GM21737 (cell line): ENCODE data around the gene EYA2.
"Not testable (repeated sequence)": the region's sequence is repeated elsewhere in the genome, so short reads cannot be mapped to it uniquely, and the experiment has no call there.

Experiments used
- ATAC-seq: cut with Tn5 transposase; IDR thresholded peaks from one replicate; pipeline ENCODE4 v1.9.1; 2021; ENCODE audit warnings: mild to moderate bottlenecking, moderate library complexity; ENCODE audit not compliant: unreplicated experiment

Gene EYA2

DNA sequence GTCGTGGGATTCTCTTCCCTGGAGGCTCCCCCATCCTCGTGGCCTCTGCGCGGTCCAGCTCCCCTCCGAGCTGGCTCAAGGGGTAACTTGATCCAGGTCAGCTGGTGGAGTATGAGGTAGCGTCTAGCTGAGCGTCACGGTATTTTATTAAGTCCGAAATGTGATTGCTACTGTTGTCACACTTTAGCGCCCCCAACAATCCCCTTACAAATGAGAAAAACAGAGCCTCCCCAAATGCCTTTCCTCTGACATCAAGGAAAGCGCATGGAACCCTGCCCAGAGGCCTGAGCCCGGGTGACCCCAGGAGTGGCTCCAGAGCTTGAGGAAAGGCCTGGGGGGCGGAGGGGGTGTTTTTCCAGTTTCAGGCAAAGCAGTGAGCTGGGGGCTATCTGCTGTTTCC is 269.5 kb downstream of the EYA2 start:
- no peak for ATAC-seq

DNA sequence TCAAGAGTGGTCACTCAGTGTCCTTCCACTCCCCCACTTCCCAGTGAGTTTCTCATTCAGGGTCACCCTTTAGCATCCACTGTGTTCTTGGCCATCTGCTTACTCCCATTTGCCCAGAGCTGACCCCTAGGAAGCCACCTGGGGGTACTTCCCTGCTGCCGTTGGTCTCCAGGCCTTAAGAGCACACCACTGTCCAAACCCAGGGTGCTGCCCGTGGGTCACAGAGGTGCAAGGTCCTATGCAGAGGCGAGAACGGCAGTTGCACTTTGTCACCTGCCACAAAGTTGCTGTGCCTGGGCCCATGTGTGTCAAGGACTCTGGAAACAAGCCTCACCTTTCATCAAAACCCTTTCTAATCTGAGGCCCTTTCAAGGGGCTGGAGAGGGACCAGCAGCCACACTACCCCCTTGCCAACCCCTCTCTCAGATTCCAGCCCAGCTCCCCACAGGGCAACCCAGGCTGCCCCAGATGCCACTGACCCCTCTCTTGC is 270.8 kb downstream of the EYA2 start:
- ATAC-seq = no peak

DNA sequence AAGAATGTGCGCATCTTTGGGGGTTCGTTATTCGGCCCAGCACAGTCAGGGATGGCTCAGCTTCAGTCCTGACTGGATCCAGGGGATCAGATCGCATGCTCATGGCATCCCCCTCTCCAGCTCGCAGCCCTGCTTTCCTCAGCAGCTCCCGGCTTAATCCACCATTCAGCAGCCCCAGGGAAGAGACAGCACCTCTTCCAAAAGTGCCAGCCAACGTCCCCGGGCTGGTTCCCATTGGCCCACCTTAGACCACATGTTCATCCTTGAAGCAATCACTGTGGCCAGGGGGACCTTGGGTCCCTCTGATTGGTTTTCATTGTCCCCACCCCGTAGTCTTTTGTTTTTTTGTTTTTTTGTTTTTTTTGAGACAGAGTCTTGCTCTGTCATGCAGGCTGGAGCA is 273.2 kb downstream of the EYA2 start:
- no peak for ATAC-seq

DNA sequence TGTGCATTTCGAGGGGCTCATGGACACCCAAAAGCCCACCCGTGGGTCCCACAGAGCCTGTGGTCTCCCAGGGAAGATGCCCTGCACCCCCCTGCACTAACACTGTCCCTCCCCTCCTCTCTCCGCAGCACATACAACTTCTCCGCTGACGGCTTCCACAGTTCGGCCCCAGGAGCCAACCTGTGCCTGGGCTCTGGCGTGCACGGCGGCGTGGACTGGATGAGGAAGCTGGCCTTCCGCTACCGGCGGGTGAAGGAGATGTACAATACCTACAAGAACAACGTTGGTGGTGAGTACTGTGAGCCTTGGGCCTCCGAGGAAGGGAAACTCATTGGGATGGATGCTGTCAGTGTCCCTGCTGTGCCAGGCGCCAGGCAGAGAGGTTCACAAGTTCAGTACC is 277.9 kb downstream of the EYA2 start:
- ATAC-seq = no peak

DNA sequence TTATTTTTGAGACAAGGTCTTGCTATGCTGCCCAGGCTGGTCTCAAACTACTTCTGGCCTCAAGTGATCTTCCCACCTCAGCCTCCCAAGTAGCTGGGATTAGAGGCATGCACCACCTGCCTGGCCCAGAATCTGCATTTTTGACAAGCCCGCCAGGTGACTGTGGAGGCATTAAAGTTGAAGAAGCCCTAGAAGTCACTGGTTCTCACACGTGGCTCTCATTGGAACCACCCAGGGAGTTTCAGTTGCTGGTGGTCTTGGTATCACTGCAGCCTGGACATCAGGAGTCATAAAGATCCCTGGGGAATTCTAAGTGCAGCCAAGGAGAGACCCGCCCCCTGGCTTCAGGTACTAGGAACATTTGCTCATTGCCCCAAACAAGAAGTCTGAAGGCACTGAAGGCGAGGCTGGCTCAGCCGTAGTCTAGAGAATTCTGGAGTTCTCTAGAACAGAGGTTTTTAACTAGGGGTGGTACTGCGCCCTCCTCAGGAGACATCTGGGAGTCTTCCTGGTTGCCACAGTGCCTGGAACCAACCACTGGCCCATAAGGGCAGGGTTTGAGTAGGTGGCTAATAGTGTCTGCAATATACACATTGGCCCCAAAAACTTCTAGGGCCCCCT is 279.1 kb downstream of the EYA2 start:
- ATAC-seq = no peak

DNA sequence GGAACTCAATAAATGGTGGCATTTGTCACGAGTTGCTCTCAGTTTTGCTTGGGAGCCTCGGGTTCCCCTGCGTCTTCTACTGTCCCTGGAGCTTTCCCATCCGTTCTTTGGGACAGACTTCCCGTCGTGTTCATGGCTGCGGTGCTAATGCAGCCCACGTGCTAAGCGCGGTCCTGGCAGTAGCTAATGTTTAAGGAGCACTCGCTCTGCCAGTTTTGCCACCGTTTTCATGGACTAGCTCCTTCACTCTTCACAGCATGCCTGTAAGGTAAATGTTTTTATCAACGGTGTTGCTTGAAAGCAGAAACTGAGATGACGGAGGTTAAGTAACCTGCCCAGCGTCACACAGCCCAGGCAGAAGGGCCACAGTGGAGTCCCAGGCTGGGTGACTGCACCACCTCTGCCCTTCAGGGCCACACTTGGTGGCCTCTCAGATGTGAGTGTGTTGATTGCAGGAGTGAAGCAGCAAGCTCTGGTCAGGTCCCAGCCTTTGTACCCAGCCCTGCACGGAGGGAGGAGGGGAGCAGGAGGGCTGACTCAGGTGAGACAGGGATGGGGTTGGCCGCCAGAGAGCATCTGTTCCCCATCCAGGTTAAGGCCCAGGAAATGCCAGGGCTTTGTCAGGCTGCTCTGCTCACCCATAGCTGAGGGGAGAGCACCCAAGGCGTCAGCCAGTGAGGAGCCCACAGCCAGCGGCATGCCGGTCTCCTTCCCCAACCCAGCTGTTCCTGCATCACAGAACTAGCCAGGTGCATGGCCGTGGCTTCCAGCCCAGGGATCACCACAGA is 280.0 kb downstream of the EYA2 start:
- ATAC-seq = no peak

DNA sequence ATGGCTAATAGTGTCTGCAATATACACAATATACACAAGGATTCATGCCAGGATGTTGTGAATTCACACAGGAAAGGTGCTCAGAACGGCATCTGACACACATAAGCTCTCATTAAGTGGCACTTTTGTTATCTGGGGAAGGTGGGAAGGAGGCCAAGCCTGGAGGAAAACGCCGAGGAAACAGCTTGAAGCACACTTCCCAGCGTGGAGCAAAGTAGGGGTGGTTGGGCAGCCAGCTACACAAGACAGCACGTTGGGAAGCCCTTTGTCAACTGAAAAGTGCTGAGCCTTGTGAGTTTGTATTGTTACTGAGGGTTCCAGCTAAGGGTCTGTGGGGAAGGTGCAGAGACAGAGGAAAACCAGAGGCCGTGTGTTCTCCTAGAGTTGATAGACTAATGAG is 280.9 kb downstream of the EYA2 start:
- ATAC-seq = no peak

DNA sequence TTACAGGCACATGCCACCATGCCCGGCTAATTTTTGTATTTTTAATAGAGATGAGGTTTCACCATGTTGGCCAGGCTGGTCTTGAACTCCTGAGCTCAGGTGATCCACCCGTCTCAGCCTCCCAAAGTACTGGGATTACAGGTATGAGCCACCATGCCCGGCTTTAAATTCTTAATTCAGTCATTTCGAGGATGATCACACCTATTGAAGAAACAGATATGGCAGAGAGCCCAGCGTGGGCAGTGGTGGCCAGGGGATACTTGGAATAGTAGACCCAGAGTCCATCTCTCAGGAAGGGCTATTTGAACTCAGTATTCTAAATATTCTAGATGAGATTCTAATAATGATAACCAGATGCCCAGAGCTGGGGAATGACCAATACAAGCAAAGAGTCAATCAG is 281.6 kb downstream of the EYA2 start:
- ATAC-seq = not testable (repeated sequence)

DNA sequence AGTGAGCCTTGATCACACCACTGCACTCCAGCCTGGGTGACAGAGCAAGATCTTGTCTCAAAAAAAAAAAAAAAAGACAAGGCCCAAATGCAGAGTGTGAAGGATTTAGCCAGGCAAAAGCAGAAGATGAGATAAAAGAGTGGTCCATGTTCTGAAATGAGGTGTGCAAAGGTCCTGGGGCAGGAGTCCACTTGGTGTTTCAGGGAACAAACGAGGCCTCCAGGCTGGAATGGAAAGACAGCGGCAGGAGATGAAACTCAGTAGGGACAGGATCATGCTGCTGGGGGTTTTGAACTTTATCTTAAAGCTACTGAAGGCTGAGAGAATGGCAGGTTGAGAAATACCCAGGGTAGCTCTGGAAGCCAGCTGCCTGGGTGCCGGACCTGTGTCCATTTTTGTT is 283.6 kb downstream of the EYA2 start:
- ATAC-seq = no peak

DNA sequence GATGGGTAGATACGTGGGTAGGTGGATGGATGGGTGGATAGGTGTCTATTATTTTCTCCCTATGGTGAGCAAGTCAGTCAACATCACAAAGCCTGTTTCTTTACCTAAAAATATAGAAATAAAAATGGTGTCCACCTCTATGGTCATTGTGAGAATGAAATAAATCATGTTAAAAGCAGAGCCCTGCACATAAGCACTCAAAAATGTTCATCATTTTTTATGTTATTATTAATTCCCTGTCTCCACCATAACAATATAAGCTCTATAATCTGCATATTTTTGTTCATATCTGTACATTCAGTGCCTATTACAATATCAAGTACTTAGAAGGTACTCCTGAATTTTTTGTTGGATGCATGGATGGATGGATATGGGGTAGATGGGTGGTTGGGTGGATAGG is 284.2 kb downstream of the EYA2 start:
- ATAC-seq = no peak

DNA sequence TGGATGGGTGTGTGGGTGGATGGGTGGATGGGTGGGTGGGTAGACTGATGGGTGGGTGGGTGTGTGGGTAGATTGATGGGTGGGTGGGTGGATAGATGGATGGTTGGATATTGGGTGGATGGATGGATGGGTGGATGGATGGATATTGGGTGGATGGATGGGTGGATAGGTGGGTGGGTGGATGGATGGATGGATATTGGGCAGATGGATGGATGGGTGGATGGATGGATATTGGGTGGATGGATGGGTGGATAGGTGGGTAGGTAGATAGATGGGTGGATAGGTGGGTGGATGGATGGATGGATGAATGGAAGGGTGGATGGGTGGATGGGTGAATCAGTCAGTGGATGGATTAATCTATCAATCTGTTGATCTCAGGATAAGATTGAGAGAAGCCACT is 284.6 kb downstream of the EYA2 start:
- ATAC-seq = no peak

DNA sequence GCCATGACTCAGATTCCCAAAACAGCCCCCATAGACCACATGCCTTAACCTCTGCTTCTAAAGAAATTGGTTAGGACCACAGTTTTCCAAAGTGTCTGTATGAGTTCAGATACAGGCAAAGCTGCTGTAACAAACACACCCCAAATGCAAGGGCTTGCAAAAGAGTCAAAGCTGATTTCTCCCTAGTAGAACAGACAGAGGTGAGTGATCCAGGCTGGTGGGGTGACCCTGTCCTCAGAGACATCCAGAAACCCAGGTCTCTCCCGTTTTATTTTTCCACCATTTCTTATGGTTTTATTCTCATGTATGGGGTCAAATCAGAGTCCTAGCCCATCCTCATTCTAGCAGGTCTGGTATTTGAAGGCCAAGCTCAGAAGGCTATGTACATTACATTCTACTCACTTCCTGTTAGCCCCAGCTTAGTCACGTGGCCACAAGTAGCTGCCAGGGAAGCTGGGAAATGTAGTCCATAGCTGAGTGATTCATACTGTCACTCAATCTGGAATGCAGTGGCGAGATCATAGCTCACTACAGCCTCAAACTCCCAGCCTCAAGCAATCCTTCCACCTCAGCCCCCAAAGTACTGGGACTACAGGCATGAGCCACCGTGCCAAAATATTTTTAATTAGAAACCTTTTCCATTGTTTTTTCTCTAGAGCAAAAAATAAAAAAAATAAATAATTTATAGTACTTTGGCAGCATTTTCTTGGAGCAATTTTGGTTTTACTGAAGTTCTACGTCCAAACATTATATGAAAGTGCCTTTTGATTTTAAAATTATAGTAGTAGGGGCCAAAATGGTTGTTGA is 286.6 kb downstream of the EYA2 start:
- ATAC-seq = no peak

DNA sequence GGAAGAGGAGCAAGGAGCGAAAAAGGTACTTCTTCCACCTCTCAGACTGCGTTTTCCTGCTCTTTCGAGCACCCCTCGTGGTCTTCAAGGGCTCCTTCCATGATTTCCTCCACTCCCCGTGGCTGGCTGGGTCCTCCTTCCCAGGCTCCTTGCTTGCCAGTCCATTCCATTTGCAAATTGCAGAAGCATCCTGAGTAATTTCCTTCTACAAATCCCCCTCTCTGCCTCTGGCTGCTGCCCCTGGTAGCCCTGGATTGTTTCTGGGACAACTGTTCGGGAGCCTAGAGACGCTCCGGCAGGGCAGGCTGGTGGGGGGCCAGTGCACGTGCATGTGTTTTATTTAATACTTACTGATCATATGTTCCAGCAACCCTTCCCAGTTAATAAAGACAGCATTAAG is 288.7 kb downstream of the EYA2 start:
- no peak for ATAC-seq

DNA sequence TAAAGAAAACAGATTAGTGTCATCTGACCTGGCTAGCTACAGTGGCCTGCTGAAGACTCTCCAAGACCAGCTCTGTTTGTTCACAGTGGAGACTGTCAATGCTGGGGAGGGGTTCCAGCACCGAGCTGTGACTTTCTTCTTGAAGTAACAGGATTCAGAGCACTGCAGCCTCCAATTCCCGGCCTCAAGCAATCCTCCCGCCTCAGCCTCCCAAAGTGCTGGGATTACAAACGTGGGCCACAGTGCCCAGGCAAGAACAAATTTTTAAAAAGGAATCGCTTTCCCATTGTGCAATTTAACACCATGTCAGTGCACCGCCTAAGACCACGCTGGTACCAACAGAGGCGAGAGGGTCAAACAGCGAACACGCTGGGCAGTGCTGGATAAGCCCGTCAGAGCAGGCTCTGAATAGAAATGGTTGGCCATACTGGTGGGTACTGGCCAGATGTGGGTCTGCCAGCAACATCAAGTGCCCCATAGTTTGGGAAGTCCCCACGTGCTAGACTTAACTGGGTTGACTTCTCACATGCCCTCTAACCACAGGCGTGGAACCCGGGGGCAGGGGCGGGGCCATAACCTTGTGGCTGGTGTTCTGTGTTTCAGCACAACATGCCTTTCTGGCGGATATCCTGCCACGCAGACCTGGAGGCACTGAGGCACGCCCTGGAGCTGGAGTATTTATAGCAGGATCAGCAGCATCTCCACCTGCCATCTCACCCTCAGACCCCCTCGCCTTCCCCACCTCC is 293.0 kb downstream of the EYA2 start:
- ATAC-seq = no peak

DNA sequence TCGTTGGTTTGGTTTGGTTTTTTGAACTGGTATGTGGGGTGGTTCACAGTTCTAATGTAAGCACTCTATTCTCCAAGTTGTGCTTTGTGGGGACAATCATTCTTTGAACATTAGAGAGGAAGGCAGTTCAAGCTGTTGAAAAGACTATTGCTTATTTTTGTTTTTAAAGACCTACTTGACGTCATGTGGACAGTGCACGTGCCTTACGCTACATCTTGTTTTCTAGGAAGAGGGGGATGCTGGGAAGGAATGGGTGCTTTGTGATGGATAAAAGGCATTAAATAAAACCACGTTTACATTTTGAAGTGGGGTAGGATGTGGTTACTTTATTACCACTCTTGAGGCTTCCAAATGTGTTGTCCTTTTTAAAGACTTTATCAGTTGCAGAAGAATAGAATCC is 293.9 kb downstream of the EYA2 start:
- no peak for ATAC-seq

DNA sequence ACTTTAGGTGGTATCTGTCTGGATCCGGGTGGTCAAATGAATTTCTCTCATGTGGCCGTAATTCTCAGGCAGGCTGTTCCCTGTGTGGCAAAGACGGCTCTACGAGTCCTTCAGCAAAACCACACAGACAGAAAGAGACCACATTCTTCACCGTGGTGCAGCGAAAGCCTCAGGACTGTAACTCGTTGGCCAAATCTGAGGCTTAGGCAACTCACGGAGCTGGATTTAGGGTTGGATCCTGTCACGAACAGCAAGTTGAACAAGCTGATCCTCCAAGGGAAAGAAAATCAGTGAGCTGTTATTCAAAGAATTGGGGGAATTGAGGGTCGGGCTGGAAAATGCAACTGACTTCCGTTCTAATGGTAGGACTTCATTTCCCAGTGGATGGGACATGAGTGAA is 294.4 kb downstream of the EYA2 start:
- no peak for ATAC-seq

DNA sequence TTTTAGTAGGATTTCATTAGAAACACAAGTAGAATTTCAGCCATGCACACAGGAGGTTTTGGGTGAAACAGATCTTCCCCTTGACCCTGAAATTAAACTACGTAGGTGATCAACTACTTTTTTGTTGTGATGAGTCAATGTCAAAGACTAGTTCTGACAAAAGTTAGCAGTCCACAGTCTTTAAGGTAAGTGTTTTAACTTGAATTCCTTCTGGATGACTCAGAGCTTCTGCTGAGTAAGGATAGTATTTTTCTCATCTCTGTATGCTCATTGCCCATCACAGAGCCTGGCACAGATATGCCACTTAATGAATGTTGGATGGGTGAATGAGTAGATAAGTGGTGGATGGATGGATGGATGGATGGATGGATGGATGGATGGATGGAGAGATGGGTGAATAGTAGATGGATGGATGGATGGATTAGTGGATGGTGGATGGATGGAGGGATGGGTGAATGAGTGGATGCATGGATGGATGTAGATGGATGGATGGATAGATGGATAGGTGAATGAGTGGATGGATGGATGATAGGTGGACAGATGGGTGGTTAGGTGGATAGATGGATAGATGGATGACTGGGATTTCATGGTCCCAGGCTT is 296.5 kb downstream of the EYA2 start:
- ATAC-seq = no peak

DNA sequence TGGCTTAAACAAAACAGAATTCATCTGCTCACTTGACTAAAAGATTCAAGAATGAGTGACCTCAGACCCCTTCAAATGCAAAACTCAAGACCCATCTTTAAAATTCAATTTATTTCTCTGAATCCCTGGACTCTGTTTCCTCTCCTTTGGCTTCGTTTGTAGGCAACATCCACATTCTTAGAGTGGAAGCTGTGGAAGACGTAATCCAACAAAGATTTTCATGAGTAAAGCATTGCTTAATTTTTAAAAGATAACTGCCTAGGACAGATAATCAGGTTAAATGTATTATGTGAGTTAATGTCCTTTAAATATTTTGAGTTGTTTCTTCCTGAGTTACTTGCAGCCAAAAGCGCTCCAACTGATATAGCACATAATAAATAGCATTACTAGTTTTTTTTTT is 297.3 kb downstream of the EYA2 start:
- ATAC-seq = no peak

DNA sequence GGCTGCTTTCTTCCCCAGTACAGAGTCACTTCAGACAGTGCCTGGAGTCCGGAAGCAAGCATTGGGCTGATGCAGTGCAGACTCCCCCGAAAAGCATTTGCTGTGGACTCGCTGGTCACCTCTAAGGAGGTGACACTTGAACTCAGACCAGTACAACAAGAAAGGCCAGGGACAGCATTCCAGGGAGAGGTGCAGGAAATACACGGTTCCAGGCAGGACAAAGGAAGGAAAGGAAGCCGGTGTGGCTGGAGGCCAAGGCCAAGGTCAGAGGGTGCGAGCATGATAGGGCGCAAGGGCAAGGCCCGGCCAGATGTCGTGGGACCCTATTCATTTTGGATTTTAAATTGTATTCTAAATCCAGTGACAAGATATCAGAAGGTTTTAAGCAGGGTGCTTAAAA is 300.9 kb downstream of the EYA2 start:
- no peak for ATAC-seq
